Measurements from ENCODE around the gene AADACL2.

- TF ChIP-seq EZH2 (IDR thresholded peaks at IDR 0.05; ENCODE audit: insufficient read depth, poor library complexity, severe bottlenecking) (no peak), EZH2phosphoT487 (IDR thresholded peaks at IDR 0.05; ENCODE audit: insufficient read depth, low read depth) (no peak)
Measured at GRCh38 chr3:151743855-151744254, 10.1 kb downstream of the AADACL2 start.
